Activated gamma-delta T cell treated with anti-CD3 and anti-CD28 coated beads, Interleukin-2, amount 50 U/mL, for 16 hours (primary cell): Measurements from ENCODE around the gene ASAP2.
"Not testable (repeated sequence)": the region's sequence is repeated elsewhere in the genome, so short reads cannot be mapped to it uniquely, and the experiment has no call there.

ENCODE experiments used
- DNase-seq: peaks from one replicate; pipeline ENCODE4 v3.0.0-alpha.2; 2020; ENCODE audit warnings: low read depth

ASAP2 gene

GRCh38 chr2:9380702-9381628 is 174.4 kb downstream of the ASAP2 start:
- no peak for DNase-seq

GRCh38 chr2:9382604-9383235 is 176.1 kb downstream of the ASAP2 start:
- DNase-seq: no peak

- no peak for DNase-seq
These were observed 177.9 kb downstream of the ASAP2 start for GRCh38 chr2:9384521-9384920.

- DNase-seq: no peak
These were observed 179.2 kb downstream of the ASAP2 start for GRCh38 chr2:9385841-9386240.

- no peak for DNase-seq
These were observed 181.6 kb downstream of the ASAP2 start for GRCh38 chr2:9388199-9388681.

GRCh38 chr2:9388950-9389911 is 182.6 kb downstream of the ASAP2 start:
- no peak for DNase-seq

- no peak for DNase-seq
These were observed 183.7 kb downstream of the ASAP2 start for GRCh38 chr2:9390151-9390850.

- DNase-seq: no peak
These were observed 184.4 kb downstream of the ASAP2 start for GRCh38 chr2:9390991-9391390.

- DNase-seq: no peak
These were observed 185.5 kb downstream of the ASAP2 start for GRCh38 chr2:9391961-9392720.

GRCh38 chr2:9392898-9393765 is 186.5 kb downstream of the ASAP2 start:
- no peak for DNase-seq

GRCh38 chr2:9394816-9395215 is 188.2 kb downstream of the ASAP2 start:
- no peak for DNase-seq

GRCh38 chr2:9397201-9397600 is 190.6 kb downstream of the ASAP2 start:
- no peak for DNase-seq

- not testable (repeated sequence) for DNase-seq
These were observed 191.6 kb downstream of the ASAP2 start for GRCh38 chr2:9398251-9398650.

- DNase-seq: no peak
These were observed 192.5 kb downstream of the ASAP2 start for GRCh38 chr2:9398881-9399780.

- no peak for DNase-seq
These were observed 193.9 kb downstream of the ASAP2 start for GRCh38 chr2:9400268-9401058.

- DNase-seq: no peak
These were observed 194.5 kb downstream of the ASAP2 start for GRCh38 chr2:9401059-9401547.

- DNase-seq: no peak
These were observed 195.2 kb downstream of the ASAP2 start for GRCh38 chr2:9401646-9402371.
